Measurements from ENCODE around the gene GNAT2. TPM values are rescaled to one million over a fixed set of nuclear protein-coding genes. Genes with fewer than 3 reads are reported as not detected.

The GNAT2 gene
- total RNA-seq, 1 donor from 2014 or later: not detected

- no peak for DNase-seq (ENCODE audit: extremely low spot score, unreplicated experiment)
- peaks cover 4% of the 10 kb centered on the region for H3K9me3 Mint-ChIP-seq (ENCODE audit: unreplicated experiment)
- H3K4me1 Mint-ChIP-seq (ENCODE audit: unreplicated experiment): peaks cover 24% of the 10 kb centered on the region
- TF ChIP-seq, protein P1, sequence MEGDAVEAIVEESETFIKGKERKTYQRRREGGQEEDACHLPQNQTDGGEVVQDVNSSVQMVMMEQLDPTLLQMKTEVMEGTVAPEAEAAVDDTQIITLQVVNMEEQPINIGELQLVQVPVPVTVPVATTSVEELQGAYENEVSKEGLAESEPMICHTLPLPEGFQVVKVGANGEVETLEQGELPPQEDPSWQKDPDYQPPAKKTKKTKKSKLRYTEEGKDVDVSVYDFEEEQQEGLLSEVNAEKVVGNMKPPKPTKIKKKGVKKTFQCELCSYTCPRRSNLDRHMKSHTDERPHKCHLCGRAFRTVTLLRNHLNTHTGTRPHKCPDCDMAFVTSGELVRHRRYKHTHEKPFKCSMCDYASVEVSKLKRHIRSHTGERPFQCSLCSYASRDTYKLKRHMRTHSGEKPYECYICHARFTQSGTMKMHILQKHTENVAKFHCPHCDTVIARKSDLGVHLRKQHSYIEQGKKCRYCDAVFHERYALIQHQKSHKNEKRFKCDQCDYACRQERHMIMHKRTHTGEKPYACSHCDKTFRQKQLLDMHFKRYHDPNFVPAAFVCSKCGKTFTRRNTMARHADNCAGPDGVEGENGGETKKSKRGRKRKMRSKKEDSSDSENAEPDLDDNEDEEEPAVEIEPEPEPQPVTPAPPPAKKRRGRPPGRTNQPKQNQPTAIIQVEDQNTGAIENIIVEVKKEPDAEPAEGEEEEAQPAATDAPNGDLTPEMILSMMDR (IDR thresholded peaks at IDR 0.05): no peak
- H3K27me3 Mint-ChIP-seq (ENCODE audit: unreplicated experiment): peaks cover 4% of the 10 kb centered on the region
- H3K36me3 Mint-ChIP-seq (ENCODE audit: unreplicated experiment): peaks cover 2% of the 10 kb centered on the region
- no peak overlapping the region for H3K27ac Mint-ChIP-seq (ENCODE audit: unreplicated experiment)
- H3K4me3 Mint-ChIP-seq (ENCODE audit: unreplicated experiment): no peak overlapping the region
Measured at GRCh38 chr1:109642626-109643025, 23.2 kb upstream of the GNAT2 start.

GRCh38 chr1:109641861-109642260 lies 22.4 kb upstream of the GNAT2 start:
- no peaks in the 10 kb centered on the region for H3K36me3 Mint-ChIP-seq (ENCODE audit: unreplicated experiment)
- no peaks in the 10 kb centered on the region for H3K27me3 Mint-ChIP-seq (ENCODE audit: unreplicated experiment)
- H3K4me1 Mint-ChIP-seq (ENCODE audit: unreplicated experiment): peaks cover 24% of the 10 kb centered on the region
- H3K4me3 Mint-ChIP-seq (ENCODE audit: unreplicated experiment): no peak overlapping the region
- TF ChIP-seq, protein P1 (IDR thresholded peaks at IDR 0.05): no peak
- H3K9me3 Mint-ChIP-seq (ENCODE audit: unreplicated experiment): peaks cover 4% of the 10 kb centered on the region
- H3K27ac Mint-ChIP-seq (ENCODE audit: unreplicated experiment): no peak overlapping the region
- no peak for DNase-seq (ENCODE audit: extremely low spot score, unreplicated experiment)

DNA sequence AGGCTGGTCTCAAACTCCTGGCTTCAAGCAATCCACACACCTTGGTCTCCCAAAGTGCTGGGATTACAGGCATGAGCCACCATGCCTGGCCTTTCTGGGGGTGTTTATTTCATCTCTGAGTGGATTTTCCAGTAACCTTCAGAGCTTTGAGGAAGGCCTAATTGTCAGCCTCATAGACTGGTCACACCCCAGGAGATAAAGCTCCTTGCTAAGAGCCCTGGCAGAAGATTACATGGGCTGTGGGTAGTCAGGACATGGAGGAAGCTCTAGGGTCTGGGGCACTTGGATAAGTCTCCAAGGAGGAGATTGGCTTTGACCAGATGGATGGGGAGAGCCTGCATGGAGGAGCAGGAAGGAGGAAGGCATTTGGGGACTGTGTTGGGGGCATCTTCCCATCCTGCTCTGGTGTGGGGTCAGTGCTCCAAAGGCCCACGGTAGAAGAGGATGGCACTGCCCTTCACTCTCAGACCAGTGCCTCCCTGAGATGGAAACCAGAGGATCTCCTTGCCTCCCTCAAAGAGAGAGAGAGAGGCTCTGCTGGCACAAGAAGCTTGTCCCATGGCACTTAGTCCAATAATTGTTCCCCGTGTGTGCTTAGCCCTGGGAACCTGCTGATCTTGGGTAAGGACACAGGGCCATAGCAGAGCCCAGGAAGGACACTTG lies 21.8 kb upstream of the GNAT2 start:
- Mint-ChIP-seq H3K4me1 (ENCODE audit: unreplicated experiment) (peaks cover 29% of the 10 kb centered on the region), H3K27ac (ENCODE audit: unreplicated experiment) (no peak overlapping the region), H3K36me3 (ENCODE audit: unreplicated experiment) (no peaks in the 10 kb centered on the region), H3K9me3 (ENCODE audit: unreplicated experiment) (peaks cover 2% of the 10 kb centered on the region), H3K27me3 (ENCODE audit: unreplicated experiment) (no peaks in the 10 kb centered on the region), H3K4me3 (ENCODE audit: unreplicated experiment) (no peak overlapping the region)
- DNase-seq (ENCODE audit: extremely low spot score, unreplicated experiment): no peak
- TF ChIP-seq, protein P1 (IDR thresholded peaks at IDR 0.05): no peak

DNA sequence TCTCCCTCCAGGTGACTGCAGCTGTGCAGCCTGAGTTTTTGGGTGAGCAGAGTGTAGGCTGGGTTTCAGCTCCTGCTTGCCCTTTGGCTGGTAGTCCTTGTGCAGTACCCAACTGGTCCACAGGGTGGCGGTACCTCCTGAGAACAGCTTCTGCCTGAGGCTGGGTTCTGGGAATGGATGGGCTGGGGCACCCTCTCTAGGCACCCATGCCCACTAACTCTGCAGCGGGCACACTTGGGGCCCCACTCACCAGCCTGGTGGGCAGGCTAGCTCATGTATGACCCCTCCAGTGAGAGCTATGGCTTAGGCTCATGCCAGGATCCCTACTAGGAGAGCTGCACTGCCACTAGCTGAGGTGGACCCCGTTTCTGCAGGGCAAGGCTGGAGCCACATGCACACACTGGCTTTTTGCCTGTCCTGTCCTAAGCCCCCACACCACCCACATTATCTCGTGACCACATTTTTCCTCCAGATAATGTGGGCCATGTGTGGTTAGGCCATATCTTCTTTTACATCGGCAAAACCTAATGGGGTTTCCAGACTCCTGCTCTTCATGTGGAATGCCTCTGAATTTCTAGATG lies 21.0 kb upstream of the GNAT2 start:
- TF ChIP-seq, protein P1 (IDR thresholded peaks at IDR 0.05): peak; percentile 93
- no peak overlapping the region for H3K27ac Mint-ChIP-seq (ENCODE audit: unreplicated experiment)
- H3K27me3 Mint-ChIP-seq (ENCODE audit: unreplicated experiment): no peaks in the 10 kb centered on the region
- no peaks in the 10 kb centered on the region for H3K36me3 Mint-ChIP-seq (ENCODE audit: unreplicated experiment)
- H3K4me3 Mint-ChIP-seq (ENCODE audit: unreplicated experiment): no peak overlapping the region
- no peaks in the 10 kb centered on the region for H3K9me3 Mint-ChIP-seq (ENCODE audit: unreplicated experiment)
- peak; percentile 93 for DNase-seq (ENCODE audit: extremely low spot score, unreplicated experiment)
- peaks cover 35% of the 10 kb centered on the region for H3K4me1 Mint-ChIP-seq (ENCODE audit: unreplicated experiment)

- H3K4me3 Mint-ChIP-seq (ENCODE audit: unreplicated experiment): no peak overlapping the region
- H3K36me3 Mint-ChIP-seq (ENCODE audit: unreplicated experiment): no peaks in the 10 kb centered on the region
- peaks cover 29% of the 10 kb centered on the region for H3K4me1 Mint-ChIP-seq (ENCODE audit: unreplicated experiment)
- H3K27me3 Mint-ChIP-seq (ENCODE audit: unreplicated experiment): no peaks in the 10 kb centered on the region
- TF ChIP-seq, protein P1 (IDR thresholded peaks at IDR 0.05): no peak
- H3K9me3 Mint-ChIP-seq (ENCODE audit: unreplicated experiment): no peaks in the 10 kb centered on the region
- DNase-seq (ENCODE audit: extremely low spot score, unreplicated experiment): peak; percentile 72
- H3K27ac Mint-ChIP-seq (ENCODE audit: unreplicated experiment): no peak overlapping the region
Measured at GRCh38 chr1:109639841-109640184, 20.4 kb upstream of the GNAT2 start.
